ENCODE measurements around the gene RAB40C.

RAB40C gene

DNA sequence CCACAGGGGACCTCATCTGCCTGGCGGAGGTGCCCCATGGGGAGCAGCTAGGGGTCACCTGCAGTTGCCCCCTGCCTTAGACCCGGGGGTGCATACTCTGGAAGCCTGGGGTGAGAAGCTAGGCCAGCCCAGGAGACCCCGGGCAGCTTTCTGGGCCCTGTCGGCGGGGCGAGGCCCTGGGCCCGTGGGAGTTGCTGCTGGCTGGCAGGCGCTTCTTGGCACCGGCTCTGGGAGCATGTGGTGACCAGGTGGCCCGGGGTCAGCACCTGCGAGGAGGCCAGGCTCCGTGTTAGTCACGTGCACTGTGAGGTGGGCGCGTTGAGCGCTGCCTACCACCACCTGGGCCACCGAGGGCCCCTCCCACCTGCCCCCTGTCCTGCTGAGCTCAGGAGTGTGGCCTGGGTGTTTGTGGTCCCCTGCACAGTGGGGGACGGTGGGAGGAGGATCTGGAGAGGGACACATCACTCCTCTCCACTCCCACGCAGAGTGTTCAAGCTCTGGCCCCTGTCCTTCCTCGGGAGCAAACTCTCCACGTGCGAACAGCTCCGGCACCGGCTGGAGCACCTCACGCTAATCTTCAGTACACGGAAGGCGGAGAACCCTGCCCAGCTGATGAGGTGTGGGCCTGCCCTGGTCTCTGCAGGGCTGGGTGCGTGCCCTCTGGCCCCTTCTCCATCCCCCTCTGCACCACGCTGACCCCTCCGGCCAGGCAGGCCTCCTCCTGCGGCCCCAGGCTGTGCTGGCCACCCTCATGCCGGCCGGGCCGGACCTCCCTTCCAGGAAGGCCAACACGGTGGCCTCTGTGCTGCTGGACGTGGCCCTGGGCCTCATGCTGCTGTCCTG, 14.3 kb upstream of the RAB40C start:
- DNase-seq, result no peak

DNA sequence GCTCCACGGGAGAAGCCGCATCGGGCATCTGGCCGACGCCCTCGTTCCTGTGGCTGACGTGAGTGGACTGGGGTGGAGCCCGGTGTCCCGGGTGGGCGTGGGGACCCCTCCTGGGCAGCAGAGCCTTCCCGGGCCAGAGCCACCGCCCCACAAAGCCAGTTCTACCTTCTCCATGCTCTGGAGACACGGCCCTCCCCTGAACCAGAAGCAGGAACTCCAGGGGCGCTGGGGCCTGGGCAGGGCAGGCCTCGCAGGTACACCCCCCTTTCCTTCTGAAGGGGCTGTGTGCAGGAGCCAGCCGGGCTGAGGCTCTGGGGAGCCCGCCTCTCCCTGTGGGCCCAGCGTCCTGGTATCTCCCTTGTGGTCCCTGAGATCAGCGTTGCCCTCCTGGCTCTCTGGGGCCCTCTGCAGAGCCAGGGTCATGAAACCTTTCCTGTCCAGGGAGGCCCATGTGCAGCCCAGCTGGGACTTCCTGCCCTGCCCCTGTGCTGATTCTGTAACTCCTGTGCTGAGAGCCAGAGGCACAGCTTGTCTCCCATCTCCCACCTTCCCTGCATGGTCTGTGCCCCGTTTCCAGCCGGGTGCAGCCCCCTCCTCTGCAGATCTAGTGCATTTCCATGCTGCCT, 13.6 kb upstream of the RAB40C start:
- DNase-seq, result no peak

DNA sequence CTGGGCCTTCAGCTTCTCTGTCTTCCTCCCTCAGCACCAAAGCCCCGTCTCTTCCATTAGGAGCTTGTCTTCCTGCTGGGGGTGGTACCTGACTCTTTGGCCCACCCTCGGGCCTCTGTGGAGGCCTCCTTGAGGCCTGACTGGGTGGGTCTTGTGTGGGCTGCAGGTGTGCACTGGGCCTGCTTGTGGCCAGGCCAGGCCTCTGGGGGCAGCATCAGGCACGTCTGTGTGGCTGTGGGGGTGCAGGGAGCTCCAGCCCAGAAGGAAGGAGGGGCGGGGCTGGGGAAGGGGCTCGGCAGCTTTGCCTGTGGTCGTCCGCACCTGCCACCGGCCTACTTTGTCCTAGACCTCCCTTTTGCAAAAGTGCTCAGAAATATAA, 13.1 kb upstream of the RAB40C start:
- DNase-seq, result no peak

DNA sequence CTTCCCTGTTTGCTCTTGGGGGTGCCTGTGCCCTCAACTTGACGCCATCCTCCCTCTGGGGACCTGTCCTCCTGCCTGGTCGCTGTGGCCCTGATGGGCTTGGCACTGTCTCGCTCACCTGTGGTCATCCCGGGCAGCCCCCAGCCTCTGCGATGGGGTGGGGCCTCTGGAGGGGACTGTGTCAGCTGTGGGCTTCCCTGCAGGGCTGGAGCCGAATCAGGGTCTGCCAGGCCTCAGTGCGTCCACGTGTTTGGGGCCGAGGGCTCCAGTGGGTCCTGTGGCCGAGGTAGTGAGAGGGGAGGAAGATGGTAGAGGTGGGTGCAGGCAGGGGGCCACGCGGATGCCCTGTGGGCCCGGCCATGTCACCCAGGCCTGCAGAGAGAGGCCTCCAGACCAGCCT, 12.1 kb upstream of the RAB40C start:
- DNase-seq, result no peak

DNA sequence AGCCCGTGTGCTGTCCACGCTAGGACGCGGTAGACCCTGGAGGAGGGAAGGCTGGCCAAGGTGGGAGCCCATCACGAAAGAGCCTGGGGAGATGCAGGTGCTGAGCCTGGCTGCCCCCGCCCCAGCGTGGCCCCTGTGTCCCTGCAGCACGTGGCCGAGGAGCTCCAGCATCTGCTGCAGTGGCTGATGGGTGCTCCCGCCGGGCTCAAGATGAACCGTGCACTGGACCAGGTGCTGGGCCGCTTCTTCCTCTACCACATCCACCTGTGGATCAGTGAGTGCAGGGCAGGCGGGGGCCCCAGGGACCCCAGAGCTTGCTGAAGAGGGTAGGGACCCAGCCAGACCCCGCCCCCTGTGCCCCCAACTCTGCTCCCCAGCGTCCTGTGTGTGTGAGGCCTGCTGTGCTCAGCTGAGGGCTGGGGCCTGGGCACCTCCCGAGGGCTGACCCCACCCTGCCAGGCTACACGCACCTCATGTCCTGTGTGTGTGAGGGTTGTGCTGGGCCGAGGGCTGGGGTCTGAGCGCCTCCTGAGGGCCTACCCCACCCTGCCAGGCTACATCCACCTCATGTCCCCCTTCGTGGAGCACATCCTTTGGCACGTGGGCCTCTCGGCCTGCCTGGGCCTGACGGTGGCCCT, 11.5 kb upstream of the RAB40C start:
- DNase-seq, result no peak

DNA sequence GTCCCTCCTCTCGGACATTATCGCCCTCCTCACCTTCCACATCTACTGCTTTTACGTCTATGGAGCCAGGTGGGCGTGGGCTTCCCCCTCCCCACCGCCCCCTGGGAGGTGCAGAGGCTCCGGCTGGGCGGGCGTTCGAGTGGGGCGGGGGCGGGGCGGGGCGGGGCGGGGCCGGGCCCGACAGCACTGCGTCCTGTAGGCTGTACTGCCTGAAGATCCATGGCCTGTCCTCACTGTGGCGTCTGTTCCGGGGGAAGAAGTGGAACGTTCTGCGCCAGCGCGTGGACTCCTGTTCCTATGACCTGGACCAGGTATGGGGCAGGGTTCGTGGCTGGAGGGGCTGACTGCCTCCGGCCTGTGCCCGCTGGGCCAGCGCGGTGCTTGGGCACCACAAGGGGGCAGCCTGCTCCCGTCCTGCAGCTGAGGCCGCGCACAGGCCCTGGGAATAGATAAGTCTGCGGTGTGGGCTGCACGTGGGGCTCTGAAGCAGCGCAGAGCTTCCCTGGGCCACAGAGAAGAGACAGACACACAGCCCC, 10.9 kb upstream of the RAB40C start:
- DNase-seq, result peak; percentile 69

DNA sequence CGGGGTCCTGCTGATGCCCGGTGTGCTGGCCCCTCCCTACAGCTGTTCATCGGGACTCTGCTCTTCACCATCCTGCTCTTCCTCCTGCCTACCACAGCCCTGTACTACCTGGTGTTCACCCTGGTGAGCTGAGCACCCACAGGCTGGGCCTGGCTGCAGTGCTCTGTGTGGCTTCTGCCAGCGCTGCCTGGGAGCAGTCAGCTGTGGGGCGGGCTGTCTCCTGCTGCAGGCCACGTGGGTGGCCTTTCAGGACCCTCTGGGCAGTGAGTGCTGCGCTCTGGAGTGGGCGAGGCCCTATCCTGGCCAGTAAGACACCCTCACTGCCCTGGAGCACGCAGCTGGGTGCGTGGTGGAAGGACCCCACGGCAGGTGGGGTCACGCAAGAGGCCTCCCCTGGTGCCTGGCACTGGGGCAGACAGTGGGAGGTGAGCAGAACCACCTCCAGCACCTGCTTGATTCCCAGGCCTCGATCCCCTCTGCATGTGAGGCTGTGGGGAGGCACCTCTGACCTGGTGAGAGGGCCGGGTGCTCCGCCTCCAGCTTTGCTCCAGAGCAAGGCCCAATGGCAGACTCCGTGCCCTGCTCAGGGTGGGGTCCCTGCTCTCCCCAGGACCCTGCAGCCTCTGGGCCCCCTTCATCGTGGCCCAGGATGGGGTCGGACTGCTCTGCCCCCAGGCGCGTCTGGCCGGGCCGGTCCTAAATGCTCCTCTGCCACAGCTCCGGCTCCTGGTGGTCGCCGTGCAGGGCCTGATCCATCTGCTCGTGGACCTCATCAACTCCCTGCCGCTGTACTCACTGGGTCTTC, 9.5 kb upstream of the RAB40C start:
- no peak for DNase-seq

DNA sequence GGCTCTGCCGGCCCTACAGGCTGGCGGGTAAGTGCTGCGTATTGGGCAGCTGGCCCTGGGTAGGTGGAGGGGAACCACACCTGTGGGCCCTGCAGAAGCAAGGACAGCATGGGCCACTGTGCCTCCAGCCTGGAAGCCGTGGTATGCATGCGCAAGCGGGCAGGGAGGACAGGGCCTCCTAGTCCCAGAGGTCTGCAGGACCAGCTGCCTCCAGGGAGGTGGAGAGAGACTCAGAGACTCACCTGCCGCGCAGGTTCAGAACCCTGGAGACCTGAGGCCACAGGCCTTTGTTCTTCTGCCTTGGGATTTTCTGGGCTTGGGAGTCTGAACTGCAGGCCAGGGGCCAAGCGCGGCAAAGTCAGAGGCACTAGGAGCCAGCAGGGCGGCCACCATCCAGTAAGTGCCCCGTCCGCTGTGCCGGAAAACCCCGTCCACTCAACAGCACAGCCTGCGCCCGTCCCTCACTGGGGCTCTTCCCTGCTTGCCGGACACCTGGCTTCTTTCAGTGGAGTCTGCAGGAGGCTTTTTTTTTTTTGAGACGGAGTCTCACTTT, 8.8 kb upstream of the RAB40C start:
- no peak for DNase-seq

DNA sequence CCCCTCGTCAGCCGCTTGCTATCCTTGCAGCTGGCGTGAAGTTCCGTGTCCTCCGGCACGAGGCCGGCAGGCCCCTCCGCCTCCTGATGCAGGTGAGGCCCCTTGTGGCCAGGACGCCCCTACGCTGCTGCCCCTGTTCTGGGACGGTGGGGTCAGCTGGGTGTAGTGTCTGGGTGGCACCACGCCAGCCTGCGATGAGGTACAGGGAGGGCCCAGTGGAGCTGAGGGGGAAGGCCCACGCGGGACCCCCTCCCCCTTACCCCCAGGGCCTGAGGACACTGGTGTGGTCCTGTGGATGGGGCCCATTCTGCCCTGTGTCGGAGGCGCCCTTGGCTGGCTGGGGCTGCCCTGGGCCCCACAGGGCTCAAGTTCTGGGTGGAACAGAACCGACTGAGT, 7.7 kb upstream of the RAB40C start:
- no peak for DNase-seq

DNA sequence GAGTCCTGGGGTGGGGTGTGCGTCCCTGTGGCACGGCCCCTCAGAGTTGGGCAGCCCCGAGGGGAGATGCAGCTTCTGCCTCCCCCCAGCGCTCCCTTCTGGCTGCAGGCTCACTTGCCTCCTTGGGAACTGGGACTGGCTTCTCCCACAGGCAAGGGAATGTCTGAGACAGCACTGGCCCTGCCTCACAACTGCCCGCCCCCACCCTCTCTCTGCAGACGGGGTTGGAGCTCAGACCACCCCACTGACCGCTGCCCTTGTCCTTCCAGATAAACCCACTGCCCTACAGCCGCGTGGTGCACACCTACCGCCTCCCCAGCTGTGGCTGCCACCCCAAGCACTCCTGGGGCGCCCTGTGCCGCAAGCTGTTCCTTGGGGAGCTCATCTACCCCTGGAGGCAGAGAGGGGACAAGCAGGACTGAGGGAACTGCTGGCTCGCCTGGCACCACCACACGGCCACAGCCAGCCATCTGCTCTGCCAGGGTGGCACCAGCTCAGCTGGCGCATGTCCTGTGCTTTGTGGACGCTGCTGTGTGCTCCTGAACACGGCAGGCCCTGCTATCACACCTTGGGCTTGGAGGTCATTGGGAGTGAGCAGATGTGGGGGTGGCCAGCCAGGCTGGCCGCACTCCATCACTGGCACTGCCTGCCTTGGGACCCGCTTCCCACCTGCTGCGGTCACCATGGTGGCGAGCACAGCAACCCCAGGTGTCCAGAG, 7.1 kb upstream of the RAB40C start:
- DNase-seq, result no peak

DNA sequence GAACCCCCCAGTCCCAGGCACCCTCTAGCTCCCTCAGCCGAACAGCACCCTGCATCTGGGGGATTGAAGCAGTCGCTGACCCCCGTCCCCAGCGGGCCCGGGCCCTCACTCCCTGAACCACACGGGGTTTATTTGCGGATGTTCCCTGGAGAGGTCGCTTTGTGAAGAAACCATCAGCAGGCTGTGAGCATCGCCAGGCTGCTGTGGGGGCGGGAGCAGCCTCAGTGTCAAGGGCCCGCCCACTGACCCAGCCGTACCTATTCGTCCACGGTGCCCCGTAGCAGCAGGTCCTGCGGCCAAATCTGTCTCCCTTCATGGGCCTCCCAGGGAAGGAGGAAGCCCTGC, 6.4 kb upstream of the RAB40C start:
- no peak for DNase-seq

DNA sequence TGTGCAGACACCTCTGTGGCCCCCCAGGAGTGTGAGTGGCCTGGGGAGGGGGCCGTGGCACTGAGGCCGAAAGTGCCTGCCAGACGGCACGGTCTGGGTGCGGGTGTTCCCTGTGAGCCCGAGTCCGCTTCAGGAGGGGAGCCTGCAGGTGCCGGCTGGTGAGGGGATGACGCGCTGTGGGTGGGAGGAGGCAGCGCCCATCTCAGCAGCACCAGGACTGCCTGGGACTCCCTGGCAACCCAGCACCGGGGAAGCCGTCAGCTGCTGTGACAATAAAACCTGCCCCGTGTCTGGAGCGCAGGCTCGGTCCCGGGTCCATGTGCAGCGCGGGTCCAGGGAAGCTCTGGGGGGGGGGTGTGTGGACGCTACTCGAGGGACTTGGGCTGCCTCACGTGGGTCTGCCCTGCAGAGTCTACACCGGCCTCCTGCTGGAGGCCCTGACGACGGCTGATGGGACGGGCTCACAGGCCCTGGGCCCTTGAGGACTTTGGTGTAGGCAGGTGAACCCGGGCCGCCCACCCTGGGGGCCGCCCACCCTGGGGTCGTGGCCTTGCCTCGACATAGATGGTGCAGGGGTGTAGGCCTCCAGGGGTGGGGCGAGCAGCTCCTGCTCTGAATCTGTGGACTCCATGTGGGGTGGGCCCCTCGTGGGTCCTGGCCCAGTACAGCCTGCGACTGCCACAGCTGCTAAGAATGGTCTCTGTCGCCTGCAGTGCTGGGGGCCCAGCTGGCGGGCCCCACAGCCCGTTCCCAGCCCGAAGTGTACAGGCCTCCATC, 5.9 kb upstream of the RAB40C start:
- no peak for DNase-seq

DNA sequence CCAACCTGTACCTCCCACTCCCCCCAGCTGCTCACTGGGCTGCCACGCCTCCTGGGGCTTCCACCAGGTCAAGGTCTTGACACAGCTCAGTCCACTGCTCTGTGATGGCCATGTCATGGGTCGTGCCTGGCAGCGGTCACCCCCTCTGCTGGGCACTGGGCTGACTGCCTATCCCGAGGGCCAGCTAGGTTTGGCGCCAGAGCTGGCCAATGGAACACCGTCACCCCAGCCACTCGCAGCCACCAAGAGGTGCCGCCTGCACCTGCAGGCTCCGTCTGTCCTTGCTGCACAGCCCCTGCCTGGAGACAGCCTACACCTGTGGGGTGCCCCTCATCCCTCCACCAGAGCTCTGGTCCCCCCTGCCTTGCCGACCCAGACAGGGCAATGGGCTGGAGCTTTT, 4.5 kb upstream of the RAB40C start:
- DNase-seq, result no peak

DNA sequence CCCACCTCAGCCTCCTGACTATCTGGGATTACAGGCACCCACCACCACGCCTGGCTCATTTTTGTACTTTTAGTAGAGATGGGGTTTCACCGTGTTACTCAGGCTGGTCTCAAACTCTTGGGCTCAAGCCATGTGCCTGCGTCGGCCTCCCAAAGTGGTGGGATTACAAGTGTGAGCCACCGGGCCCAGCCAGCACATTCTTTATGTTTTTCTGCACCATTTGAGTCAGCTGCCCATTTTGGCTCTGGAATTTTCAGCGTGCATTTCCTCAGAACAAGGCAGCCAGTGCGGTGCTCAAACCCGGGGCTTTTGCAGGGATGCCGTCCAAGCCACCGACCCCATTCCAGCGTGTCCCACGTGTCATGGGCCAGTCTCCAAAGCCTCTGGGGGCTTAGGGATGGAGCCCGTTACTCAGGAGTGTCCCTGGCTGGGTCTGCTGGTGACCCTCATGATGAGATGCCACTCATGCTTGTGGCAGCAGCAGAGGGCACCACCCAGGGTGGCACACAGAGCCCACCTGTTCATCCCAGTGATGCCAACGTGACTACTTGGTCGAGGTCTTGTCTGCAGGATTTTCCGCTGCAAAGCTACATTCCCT, 3.7 kb upstream of the RAB40C start:
- no peak for DNase-seq

DNA sequence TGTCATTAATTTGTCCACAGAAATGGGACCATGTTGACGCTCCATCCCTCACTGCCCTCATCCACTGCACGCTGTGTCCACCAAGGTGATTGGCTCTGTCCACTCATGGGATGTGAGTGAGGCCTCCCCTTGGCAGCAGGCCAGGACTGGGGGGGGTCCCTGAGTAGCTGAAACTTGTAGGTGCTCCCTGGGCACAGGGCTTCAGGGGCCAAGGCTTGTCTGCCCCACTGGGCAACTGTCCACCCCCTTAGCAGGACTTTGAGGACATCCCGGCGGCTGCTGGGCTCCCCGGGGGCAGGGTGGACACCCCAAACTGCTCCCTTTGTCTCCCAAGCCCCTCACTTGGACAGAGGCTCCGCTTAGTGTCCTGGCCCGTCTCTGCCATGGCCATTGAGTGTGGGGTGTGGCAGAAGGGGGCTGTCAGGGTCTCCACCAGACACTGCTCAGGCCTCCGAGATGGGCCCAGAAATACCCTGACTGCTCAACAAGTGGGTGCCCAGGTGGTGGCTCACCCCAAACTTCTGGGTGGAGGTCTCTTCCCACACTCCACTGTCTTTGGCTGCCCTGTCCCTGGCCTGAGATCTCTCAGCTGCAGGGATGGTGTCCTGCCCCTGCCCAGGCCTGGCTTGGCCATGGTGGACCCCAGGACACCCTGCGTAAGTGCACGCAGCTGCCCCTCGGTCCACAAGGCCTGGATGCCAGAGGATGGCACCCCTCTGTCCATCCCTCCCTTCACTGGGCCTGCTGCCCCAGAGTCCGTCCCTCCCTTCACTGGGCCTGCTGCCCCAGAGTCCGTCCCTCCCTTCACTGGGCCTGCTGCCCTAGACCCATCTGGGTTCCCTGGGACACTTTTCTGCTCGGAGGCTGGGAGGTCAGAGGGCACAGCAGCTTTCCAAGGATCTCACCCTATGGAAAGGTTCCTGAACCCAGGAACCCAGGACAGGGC, 2.9 kb upstream of the RAB40C start:
- DNase-seq, result no peak

DNA sequence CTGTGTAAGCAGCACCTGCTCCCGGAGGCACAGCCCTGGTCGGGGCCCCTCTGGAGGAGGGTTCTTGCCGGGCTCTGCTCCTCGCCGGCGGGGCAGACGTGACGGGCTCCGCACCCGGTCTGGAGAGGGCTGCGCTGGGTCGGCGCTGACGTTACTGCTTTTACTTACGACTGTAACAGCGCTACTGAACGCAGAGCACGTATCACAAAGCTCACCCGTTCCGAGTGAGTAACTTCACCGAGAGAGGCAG, 1.3 kb upstream of the RAB40C start:
- peak; percentile 79 for DNase-seq

DNA sequence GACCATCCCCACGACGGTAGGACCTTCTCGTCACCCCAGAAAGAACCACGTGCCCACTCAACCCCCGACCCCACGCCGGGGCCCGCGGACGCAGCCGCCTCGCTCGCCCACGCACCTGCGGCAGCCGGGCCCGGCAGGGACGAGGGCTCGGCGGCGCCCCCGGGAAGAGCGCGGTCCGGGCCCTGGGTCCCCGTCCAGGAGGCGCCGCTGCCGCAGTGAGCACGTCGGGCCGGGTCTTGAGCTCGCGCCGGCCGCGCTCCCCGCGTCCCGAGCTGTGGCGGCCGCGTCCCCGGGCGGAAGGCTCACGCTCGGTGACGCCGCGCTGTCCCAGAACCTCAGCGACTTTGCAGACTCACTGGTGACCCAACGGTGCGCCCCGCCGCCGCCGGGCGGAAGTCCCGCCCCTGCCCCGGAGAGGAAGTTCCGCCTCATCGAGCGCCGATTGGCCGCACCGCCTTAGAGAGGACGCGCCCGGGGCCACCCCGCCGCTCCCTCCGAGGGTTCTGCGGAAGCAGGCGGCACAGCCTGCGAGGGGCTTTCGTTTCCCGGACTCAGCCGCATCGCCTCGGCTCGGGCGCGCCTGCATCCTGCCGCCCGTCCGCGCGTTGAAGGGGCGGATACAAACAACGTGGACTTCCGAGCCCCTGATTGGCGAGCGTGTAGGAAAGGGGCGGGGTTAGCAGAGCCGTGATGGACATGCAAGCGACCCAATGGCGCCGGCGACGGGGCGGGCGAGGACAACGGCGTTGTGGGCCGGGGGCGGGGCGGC, 793 bp upstream of the RAB40C start:
- DNase-seq, result peak; percentile 97

DNA sequence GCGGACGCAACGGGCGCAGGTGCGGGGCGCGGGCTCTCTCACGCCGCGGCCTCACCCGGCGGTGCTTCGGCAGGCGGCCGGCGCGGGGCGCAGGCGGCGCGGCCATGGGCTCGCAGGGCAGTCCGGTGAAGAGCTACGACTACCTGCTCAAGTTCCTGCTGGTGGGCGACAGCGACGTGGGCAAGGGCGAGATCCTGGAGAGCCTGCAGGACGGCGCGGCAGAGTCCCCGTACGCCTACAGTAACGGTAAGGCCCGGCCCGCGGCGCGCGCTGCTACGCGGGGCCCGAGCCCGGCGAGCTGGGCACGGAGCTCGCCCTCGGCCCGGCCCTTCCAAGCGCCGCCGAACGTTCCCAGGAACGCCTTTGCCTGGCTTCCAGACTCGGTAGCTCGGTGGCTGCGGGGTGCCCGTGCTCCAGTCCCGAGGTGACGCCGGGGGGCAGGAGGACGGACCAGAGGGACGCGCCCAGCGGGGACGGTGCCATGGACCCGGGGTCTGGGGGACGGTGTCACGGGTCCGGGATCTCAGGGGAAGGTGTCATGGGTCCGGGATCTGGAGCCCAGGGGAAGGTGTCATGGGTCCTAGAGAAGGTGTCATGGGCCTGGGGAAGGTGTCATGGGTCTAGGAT, 435 bp downstream of the RAB40C start:
- no peak for DNase-seq

DNA sequence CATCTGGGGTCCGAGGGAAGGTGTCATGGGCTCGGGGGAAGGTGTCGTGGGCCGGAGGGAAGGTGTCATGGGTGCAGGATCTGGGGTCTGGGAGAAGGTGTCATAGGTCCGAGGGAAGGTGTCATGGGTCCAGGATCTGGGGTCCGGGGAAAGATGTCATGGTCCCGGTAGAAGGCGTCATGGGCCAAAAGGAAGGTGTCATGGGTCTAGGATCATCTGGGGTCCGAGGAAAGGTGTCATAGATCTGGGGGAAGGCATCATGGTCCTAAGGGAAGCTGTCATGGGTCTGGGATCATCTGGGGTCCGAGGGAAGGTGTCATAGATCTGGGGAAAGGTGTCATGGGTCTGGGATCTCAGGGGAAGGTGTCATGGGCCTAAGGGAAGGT, 942 bp downstream of the RAB40C start:
- DNase-seq, result no peak
